ENCODE results near the gene CC2D1A. TPM values are rescaled to one million over a fixed set of nuclear protein-coding genes. Genes with fewer than 3 reads are reported as not detected.
A peak's percentile ranks its signal among the peaks of the same experiment; 100 is the strongest.

CC2D1A gene
- total and polyA plus RNA-seq, 8 donors: 24.8 to 381 (median 38.5) TPM

DNA sequence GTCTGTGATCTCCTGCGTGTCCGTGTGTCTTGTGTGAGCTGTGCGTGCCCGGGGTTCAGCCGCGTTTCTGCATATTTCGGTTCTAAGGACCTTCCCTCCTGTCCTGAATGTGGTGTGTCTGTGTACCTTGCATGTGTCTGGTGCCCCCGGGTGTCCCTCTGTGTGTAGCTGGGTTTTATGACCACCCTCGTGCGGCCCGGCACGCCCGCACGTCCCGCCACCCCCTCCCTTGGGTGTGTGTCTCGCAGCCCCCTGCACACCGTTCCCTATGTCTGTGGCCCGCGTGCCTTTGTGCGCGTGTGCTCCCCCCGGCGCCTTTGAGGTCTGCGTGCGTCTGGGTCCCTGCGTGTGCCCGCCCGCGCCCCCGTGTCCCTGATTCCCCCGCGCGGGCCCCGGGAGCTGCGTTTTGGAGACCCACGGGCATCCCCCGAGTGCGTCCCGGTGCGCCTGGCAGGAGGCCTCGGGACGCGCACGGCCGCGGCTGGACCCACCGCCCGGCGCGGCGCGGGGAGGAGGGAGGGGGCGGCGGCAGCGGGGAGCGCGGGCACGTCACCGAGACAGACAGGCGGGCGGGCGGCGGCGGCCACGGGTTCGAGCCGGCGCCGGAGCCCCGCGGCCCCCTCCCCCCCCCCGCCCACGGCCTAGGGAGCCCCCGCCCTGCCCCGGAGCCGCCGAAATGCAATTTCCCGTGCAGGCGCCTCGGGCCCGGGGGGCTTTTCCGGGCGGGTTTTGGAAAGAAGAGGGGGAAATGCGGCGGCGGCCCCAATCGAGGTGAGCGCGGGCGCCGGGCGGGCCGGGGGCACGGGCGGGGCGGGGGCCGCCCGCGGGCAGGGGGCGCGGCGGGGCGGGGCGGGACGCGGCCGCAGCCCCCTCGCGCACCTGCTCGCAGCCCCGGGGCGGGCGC lies 41.1 kb upstream of the CC2D1A start:
- peak overlapping the region in 4 of 5 donors; percentile 53 to 91 (median 58) for H3K27ac ChIP-seq
- no peaks in the 10 kb centered on the region for H3K9me3 ChIP-seq
- DNase-seq: no peak
- WGBS, 5 donors: 4 to 16% (median 7%) methylated on average over 7 to 108 of the region's 113 CpGs
- intact Hi-C loops (cut with DNase I; ENCODE audit: low total_unique reads): loop anchor here (5.0 to 10.0 kb wide), 2 partner anchors 83 to 270 kb away; no protein-coding TSS in a partner anchor
- H3K27me3 ChIP-seq: peaks cover 0 to 30% (median 9%) of the 10 kb centered on the region in 3 donors
- no peaks in the 10 kb centered on the region for H3K36me3 ChIP-seq
- H3K4me3 ChIP-seq: peak overlapping the region; percentile 72 to 85 (median 74)
- TF ChIP-seq, protein P1, sequence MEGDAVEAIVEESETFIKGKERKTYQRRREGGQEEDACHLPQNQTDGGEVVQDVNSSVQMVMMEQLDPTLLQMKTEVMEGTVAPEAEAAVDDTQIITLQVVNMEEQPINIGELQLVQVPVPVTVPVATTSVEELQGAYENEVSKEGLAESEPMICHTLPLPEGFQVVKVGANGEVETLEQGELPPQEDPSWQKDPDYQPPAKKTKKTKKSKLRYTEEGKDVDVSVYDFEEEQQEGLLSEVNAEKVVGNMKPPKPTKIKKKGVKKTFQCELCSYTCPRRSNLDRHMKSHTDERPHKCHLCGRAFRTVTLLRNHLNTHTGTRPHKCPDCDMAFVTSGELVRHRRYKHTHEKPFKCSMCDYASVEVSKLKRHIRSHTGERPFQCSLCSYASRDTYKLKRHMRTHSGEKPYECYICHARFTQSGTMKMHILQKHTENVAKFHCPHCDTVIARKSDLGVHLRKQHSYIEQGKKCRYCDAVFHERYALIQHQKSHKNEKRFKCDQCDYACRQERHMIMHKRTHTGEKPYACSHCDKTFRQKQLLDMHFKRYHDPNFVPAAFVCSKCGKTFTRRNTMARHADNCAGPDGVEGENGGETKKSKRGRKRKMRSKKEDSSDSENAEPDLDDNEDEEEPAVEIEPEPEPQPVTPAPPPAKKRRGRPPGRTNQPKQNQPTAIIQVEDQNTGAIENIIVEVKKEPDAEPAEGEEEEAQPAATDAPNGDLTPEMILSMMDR (IDR thresholded peaks at IDR 0.05): no peak
- TF ChIP-seq EP300 (IDR thresholded peaks at IDR 0.05) (no peak), POLR2A (IDR thresholded peaks at IDR 0.05) (no peak), POLR2AphosphoS5 (IDR thresholded peaks at IDR 0.05) (no peak)
- peaks cover 13 to 43% (median 36%) of the 10 kb centered on the region in 4 donors for H3K4me1 ChIP-seq

DNA sequence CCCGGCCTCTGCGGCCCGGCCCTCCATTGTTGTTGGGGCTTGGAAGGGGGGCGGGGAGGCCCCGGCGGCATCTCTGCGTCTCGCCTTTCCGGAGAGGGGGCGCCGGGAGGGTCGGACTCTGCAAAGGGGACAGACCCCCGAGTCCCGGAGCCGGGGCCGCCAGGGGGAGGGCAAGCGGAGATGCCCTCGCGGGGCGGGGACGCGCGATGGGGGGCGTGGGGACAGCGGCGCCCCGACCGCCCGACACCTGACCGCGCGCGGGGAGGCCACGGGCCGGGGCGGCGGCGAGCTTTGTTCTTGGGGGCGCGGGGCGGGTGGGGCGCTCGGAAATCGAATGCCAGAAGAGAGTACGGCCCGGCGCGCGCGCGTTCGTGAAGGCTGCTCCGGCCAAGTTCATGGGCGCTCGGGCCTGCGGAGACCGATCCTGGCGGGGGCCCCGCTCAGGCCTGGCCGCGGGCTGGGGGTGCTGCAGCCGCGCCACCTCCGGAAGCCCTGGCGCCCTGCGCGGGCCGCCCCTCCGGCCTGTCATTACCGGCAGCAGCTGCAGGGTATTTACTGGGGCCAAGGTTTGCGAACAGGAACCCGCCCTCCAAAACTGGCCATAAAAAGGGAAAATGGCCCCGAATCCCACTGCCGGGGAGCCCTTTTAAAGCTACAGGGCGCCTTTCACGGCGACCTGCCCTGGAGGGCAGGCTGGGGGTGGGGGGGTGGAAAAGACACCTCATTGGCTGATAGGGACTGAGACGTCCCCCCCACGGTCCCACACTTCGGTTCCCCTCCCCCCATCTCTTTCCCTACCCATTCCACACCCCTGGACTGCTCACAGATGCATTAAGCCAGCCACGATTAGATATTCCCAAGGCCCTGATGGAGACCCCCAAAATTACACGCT lies 40.2 kb upstream of the CC2D1A start:
- peak overlapping the region; percentile 72 to 85 (median 74) for H3K4me3 ChIP-seq
- no peaks in the 10 kb centered on the region for H3K36me3 ChIP-seq
- peaks cover 13 to 43% (median 35%) of the 10 kb centered on the region in 4 donors for H3K4me1 ChIP-seq
- intact Hi-C loops (cut with DNase I; ENCODE audit: low total_unique reads): loop anchor here (10.0 kb wide), 1 partner anchor 271 kb away; no protein-coding TSS in a partner anchor
- 2 to 7% (median 2%) methylated on average over 10 to 81 of the region's 82 CpGs for WGBS, 5 donors
- no peaks in the 10 kb centered on the region for H3K9me3 ChIP-seq
- peaks cover 0 to 30% (median 9%) of the 10 kb centered on the region in 3 donors for H3K27me3 ChIP-seq
- H3K27ac ChIP-seq: peak overlapping the region in 4 of 5 donors; percentile 17 to 91 (median 58)
- DNase-seq: peak in 1 of 2 donors; percentile 73
- TF ChIP-seq POLR2A (IDR thresholded peaks at IDR 0.05) (no peak), POLR2AphosphoS5 (IDR thresholded peaks at IDR 0.05) (no peak), EP300 (IDR thresholded peaks at IDR 0.05) (no peak)
- TF ChIP-seq, protein P1 (IDR thresholded peaks at IDR 0.05): no peak

DNA sequence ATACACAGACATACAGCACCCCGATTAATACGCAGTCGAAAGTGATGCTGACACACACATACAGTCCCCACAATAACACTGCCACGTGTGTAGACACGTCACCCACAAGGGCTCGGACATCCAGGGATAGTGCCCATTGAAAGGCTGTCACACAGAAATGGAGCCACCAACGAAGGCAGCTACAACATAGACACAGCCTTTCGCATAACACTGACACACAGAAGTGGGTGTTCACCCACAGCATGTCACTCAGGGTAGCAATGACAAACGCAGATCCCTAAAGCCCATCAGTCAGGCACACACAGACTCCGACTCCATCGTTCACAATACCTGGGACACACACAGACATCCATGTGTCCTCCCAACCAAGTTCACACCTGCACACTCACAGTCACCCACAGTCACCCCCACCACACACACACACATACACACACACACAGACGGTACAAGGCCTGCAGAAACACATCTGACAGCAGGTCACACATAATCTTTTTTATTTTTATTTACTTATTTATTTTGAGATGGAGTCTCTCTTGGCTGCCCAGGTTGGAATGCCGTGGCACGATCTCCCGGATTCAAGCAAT lies 39.4 kb upstream of the CC2D1A start:
- H3K27me3 ChIP-seq: peaks cover 0 to 30% (median 9%) of the 10 kb centered on the region in 3 donors
- intact Hi-C loops (cut with DNase I; ENCODE audit: low total_unique reads): loop anchor here (10.0 kb wide), 1 partner anchor 272 kb away; no protein-coding TSS in a partner anchor
- WGBS, 5 donors: 75 to 86% (median 77%) methylated on average over 10 to 15 of the region's 15 CpGs
- H3K27ac ChIP-seq: peak overlapping the region in 1 of 5 donors; percentile 91
- DNase-seq: no peak
- H3K4me3 ChIP-seq: peak overlapping the region in 3 of 4 donors; percentile 73 to 85 (median 75)
- H3K4me1 ChIP-seq: peaks cover 10 to 36% (median 28%) of the 10 kb centered on the region in 4 donors
- no peak for TF ChIP-seq POLR2A (IDR thresholded peaks at IDR 0.05)
- no peak for TF ChIP-seq POLR2AphosphoS5 (IDR thresholded peaks at IDR 0.05)
- TF ChIP-seq, protein P1 (IDR thresholded peaks at IDR 0.05): no peak
- TF ChIP-seq EP300 (IDR thresholded peaks at IDR 0.05): no peak
- H3K9me3 ChIP-seq: no peaks in the 10 kb centered on the region
- no peaks in the 10 kb centered on the region for H3K36me3 ChIP-seq

Measured in stomach (tissue), 9 donors.